GM23338 (cell line): Measurements from ENCODE around the gene BMAL1. TPM values are rescaled to one million over a fixed set of nuclear protein-coding genes. Genes with fewer than 3 reads are reported as not detected.

Experiments
- ATAC-seq: fragments of 200-7000 bp; cut with Tn5 transposase; 3 replicates; pipeline ENCODE4 v1.9.1; 2020
- DNase-seq: peaks from one replicate; pipeline ENCODE4 v3.0.0-alpha.2; 2015; ENCODE audit warnings: low spot score
- H2AFZ ChIP-seq: fragments of 200-600 bp; sonication (generic); 2 replicates; pipeline ENCODE4 v1.8.0; 2016; ENCODE audit warnings: antibody characterized with exemption, mild to moderate bottlenecking, moderate library complexity
- H3F3A ChIP-seq: fragments of 200-600 bp; sonication (generic); replicated peaks from 2 replicates; pipeline ENCODE4 v1.8.0; 2017; ENCODE audit warnings: antibody characterized with exemption, mixed run types, low read depth
- H3K27ac ChIP-seq: fragments of 200-600 bp; sonication (generic); 2 replicates; pipeline ENCODE4 v1.6.1; 2016; ENCODE audit warnings: low read depth
- H3K27me3 ChIP-seq: fragments of 200-600 bp; sonication (generic); 2 replicates; pipeline ENCODE4 v1.8.0; 2016; ENCODE audit warnings: mild to moderate bottlenecking, mixed run types, moderate library complexity; ENCODE audit not compliant: insufficient read depth
- H3K36me3 ChIP-seq: fragments of 200-600 bp; sonication (generic); 2 replicates; pipeline ENCODE4 v1.8.0; 2016; ENCODE audit warnings: mild to moderate bottlenecking; ENCODE audit not compliant: insufficient read depth
- H3K4me1 ChIP-seq: fragments of 200-600 bp; sonication (generic); 2 replicates; pipeline ENCODE4 v1.8.0; 2016; ENCODE audit warnings: mild to moderate bottlenecking, moderate library complexity; ENCODE audit not compliant: insufficient read depth
- H3K4me2 ChIP-seq: fragments of 200-600 bp; sonication (generic); 2 replicates; pipeline ENCODE4 v1.7.1; 2017; ENCODE audit warnings: mixed run types
- H3K4me3 ChIP-seq: fragments of 200-600 bp; sonication (generic); 2 replicates; pipeline ENCODE4 v1.6.1; 2016; ENCODE audit warnings: mixed run types
- H3K79me2 ChIP-seq: fragments of 200-600 bp; sonication (generic); replicated peaks from 2 replicates; pipeline ENCODE4 v1.8.0; 2017; ENCODE audit warnings: mild to moderate bottlenecking; ENCODE audit not compliant: insufficient read depth
- H3K9me2 ChIP-seq: fragments of 200-600 bp; sonication (generic); 2 replicates; pipeline ENCODE4 v1.8.0; 2017; ENCODE audit not compliant: insufficient read depth
- H4K20me1 ChIP-seq: fragments of 200-600 bp; sonication (generic); replicated peaks from 2 replicates; pipeline ENCODE4 v1.8.0; 2017; ENCODE audit warnings: mild to moderate bottlenecking; ENCODE audit not compliant: insufficient read depth
- H3K27ac Mint-ChIP-seq: 2 replicates; pipeline ENCODE4 v1.8.0; 2020; ENCODE audit warnings: inconsistent platforms, mild to moderate bottlenecking, moderate library complexity, mixed read lengths
- H3K27me3 Mint-ChIP-seq: 3 replicates; pipeline ENCODE4 v1.8.0; 2022; ENCODE audit warnings: low read depth, mild to moderate bottlenecking, moderate library complexity, mixed read lengths, inconsistent platforms; ENCODE audit not compliant: insufficient read depth, poor library complexity
- H3K36me3 Mint-ChIP-seq: 3 replicates; pipeline ENCODE4 v1.8.0; 2021; ENCODE audit warnings: low read depth, mild to moderate bottlenecking, inconsistent platforms, moderate library complexity, mixed read lengths
- H3K4me1 Mint-ChIP-seq: 3 replicates; pipeline ENCODE4 v1.8.0; 2020; ENCODE audit warnings: mild to moderate bottlenecking, inconsistent platforms, mixed read lengths
- H3K4me3 Mint-ChIP-seq: 3 replicates; pipeline ENCODE4 v1.8.0; 2021; ENCODE audit warnings: moderate library complexity, mild to moderate bottlenecking, inconsistent platforms, mixed read lengths
- H3K9me3 Mint-ChIP-seq: 3 replicates; pipeline ENCODE4 v1.8.0; 2020; ENCODE audit warnings: moderate library complexity, mild to moderate bottlenecking, inconsistent platforms, mixed read lengths
- CREB1 ChIP-seq: fragments of 250-450 bp; sonication (Bioruptor Pico); IDR thresholded peaks from 2 replicates; pipeline ENCODE4 v1.5.0; 2020; ENCODE audit warnings: low read depth, mild to moderate bottlenecking, moderate library complexity
- EZH2 ChIP-seq: fragments of 200-600 bp; sonication (generic); IDR thresholded peaks from one replicate; pipeline ENCODE4 v1.8.0; 2017; ENCODE audit warnings: antibody characterized with exemption, mild to moderate bottlenecking, low read depth; ENCODE audit not compliant: unreplicated experiment
- EZH2phosphoT487 ChIP-seq: fragments of 200-600 bp; sonication (generic); IDR thresholded peaks from one replicate; pipeline ENCODE4 v1.8.1; 2018; ENCODE audit warnings: antibody characterized with exemption; ENCODE audit not compliant: unreplicated experiment
- JUNB ChIP-seq: IDR thresholded peaks from one replicate; pipeline ENCODE4 v1.6.1; 2016; ENCODE audit warnings: antibody characterized with exemption; ENCODE audit not compliant: unreplicated experiment
- NANOG ChIP-seq: IDR thresholded peaks from 2 replicates; pipeline ENCODE4 v1.6.1; 2016; ENCODE audit warnings: antibody characterized with exemption, borderline replicate concordance
- POLR2AphosphoS5 ChIP-seq: IDR thresholded peaks from 2 replicates; pipeline ENCODE4 v1.6.1; 2016; ENCODE audit warnings: antibody characterized with exemption, low read depth
- STAT1 ChIP-seq: IDR thresholded peaks from one replicate; pipeline ENCODE4 v1.6.1; 2016; ENCODE audit warnings: antibody characterized with exemption; ENCODE audit not compliant: unreplicated experiment
- ZNF114 ChIP-seq: fragments of 250-450 bp; sonication (Bioruptor Pico); IDR thresholded peaks from 2 replicates; pipeline ENCODE4 v1.5.0; 2020; ENCODE audit warnings: mild to moderate bottlenecking, moderate library complexity
- ZNF331 ChIP-seq: fragments of 250-450 bp; sonication (Bioruptor Pico); IDR thresholded peaks from 2 replicates; pipeline ENCODE4 v1.5.0; 2020; ENCODE audit warnings: low read depth, mild to moderate bottlenecking, moderate library complexity
- polyA plus RNA-seq: library from polyadenylated mRNA; unstranded; fragments of >200 nt; fragmentation: Nextera tagmentation; extraction: Ambion mirVana; gene quantifications from 2 replicates; pipeline ENCODE4 v1.2.1, GENCODE V29; 2016
- total RNA-seq: library from RNA; depleted of rRNA; stranded (reverse); fragments of >200 nt; shearing (Covaris generic); gene quantifications from 2 replicates; pipeline ENCODE4 v1.2.3, GENCODE V29; 2014
- TF ChIP-seq, protein P1 (sequence below): IDR thresholded peaks from one replicate; pipeline ENCODE4 v1.6.1; 2018; ENCODE audit warnings: antibody characterized with exemption; ENCODE audit not compliant: unreplicated experiment
- TF ChIP-seq, protein P2 (sequence below): fragments of 250-450 bp; sonication (Bioruptor Pico); IDR thresholded peaks from 2 replicates; pipeline ENCODE4 v1.5.0; 2020; ENCODE audit warnings: mild to moderate bottlenecking, moderate library complexity
- TF ChIP-seq, protein P3 (sequence below), 2 experiments: fragments of 200-600 bp in 1 of 2; sonication (generic) in 1 of 2; conservative IDR thresholded peaks; 2 replicates each; pipeline versions ENCODE4 v1.5.1 to v1.6.1; 2016 to 2017; ENCODE audit warnings: antibody characterized with exemption in 2 of 2, low read depth in 2 of 2, mild to moderate bottlenecking in 2 of 2, moderate library complexity in 1 of 2
- TF ChIP-seq, protein P4 (sequence below): IDR thresholded peaks from 2 replicates; pipeline ENCODE4 v1.6.1; 2016; ENCODE audit warnings: antibody characterized with exemption

BMAL1 gene
- total and polyA plus RNA-seq, 2 experiments from 2014 or later = 5.1 to 7.2 TPM

DNA sequence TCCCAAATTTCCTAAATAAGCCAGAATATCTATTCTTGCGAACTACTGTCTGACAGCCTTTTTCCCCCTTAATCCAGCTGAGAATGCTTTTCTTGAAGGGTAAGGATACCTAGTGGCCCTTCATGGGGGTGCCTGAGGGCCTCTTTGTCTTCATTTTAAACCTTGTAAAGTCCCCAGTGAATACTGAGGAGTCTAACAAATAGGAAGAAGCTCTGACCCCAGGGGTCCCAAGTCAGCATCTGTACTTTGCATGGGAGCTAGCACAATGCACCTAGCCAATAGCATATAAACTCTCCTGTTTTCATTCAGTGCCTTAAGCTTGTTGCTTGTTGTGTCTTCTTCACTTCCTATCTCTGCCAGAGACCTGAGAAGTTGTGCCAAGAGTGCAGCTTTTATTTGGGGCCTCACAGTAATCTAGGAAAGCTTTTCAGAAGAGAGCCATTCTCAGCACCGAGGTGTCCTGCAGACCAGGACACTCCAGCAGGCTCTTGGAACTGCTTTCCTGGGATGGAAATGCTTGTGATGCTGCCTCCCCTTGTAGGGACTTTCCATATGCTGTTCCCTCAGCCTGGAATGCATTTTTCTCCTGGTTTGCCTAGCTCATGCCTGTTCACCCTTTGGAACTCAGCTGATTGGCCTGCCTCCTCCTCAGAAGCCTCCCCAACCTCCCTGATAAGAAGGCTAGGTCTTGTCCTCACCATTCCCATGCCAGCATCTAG, 37.2 kb downstream of the BMAL1 start:
- Histone ChIP-seq H3K79me2 (peaks cover 6% of the 10 kb centered on the region; the same call in 1 of the 2 replicates), H3K36me3 (no peaks in the 10 kb centered on the region; the same call in 1 of the 2 replicates), H3K4me2 (no peak overlapping the region), H2AFZ (no peak overlapping the region), H3K27me3 (no peaks in the 10 kb centered on the region), H3K4me1 (no peaks in the 10 kb centered on the region), H4K20me1 (no peaks in the 10 kb centered on the region; the same call in 1 of the 2 replicates), H3K27ac (no peak overlapping the region), H3K9me2 (0 out of 2 replicates have a peak, but pooled peaks cover 3% of the 10 kb centered on the region), H3K4me3 (no peak overlapping the region), H3F3A (no peaks in the 10 kb centered on the region)
- Mint-ChIP-seq H3K27ac (no peak overlapping the region), H3K4me1 (peaks cover 19% of the 10 kb centered on the region), H3K27me3 (peaks cover 6% of the 10 kb centered on the region), H3K9me3 (no peaks in the 10 kb centered on the region), H3K4me3 (no peak overlapping the region), H3K36me3 (no peaks in the 10 kb centered on the region)
- no peak for TF ChIP-seq STAT1
- TF ChIP-seq EZH2phosphoT487 = no peak
- TF ChIP-seq ZNF331 (CRISPR knock-in tag) = no peak
- no peak for TF ChIP-seq NANOG
- TF ChIP-seq POLR2AphosphoS5 = no peak
- no peak for TF ChIP-seq CREB1 (CRISPR knock-in tag)
- TF ChIP-seq, protein P1, sequence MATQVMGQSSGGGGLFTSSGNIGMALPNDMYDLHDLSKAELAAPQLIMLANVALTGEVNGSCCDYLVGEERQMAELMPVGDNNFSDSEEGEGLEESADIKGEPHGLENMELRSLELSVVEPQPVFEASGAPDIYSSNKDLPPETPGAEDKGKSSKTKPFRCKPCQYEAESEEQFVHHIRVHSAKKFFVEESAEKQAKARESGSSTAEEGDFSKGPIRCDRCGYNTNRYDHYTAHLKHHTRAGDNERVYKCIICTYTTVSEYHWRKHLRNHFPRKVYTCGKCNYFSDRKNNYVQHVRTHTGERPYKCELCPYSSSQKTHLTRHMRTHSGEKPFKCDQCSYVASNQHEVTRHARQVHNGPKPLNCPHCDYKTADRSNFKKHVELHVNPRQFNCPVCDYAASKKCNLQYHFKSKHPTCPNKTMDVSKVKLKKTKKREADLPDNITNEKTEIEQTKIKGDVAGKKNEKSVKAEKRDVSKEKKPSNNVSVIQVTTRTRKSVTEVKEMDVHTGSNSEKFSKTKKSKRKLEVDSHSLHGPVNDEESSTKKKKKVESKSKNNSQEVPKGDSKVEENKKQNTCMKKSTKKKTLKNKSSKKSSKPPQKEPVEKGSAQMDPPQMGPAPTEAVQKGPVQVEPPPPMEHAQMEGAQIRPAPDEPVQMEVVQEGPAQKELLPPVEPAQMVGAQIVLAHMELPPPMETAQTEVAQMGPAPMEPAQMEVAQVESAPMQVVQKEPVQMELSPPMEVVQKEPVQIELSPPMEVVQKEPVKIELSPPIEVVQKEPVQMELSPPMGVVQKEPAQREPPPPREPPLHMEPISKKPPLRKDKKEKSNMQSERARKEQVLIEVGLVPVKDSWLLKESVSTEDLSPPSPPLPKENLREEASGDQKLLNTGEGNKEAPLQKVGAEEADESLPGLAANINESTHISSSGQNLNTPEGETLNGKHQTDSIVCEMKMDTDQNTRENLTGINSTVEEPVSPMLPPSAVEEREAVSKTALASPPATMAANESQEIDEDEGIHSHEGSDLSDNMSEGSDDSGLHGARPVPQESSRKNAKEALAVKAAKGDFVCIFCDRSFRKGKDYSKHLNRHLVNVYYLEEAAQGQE = no peak
- TF ChIP-seq, protein P2, sequence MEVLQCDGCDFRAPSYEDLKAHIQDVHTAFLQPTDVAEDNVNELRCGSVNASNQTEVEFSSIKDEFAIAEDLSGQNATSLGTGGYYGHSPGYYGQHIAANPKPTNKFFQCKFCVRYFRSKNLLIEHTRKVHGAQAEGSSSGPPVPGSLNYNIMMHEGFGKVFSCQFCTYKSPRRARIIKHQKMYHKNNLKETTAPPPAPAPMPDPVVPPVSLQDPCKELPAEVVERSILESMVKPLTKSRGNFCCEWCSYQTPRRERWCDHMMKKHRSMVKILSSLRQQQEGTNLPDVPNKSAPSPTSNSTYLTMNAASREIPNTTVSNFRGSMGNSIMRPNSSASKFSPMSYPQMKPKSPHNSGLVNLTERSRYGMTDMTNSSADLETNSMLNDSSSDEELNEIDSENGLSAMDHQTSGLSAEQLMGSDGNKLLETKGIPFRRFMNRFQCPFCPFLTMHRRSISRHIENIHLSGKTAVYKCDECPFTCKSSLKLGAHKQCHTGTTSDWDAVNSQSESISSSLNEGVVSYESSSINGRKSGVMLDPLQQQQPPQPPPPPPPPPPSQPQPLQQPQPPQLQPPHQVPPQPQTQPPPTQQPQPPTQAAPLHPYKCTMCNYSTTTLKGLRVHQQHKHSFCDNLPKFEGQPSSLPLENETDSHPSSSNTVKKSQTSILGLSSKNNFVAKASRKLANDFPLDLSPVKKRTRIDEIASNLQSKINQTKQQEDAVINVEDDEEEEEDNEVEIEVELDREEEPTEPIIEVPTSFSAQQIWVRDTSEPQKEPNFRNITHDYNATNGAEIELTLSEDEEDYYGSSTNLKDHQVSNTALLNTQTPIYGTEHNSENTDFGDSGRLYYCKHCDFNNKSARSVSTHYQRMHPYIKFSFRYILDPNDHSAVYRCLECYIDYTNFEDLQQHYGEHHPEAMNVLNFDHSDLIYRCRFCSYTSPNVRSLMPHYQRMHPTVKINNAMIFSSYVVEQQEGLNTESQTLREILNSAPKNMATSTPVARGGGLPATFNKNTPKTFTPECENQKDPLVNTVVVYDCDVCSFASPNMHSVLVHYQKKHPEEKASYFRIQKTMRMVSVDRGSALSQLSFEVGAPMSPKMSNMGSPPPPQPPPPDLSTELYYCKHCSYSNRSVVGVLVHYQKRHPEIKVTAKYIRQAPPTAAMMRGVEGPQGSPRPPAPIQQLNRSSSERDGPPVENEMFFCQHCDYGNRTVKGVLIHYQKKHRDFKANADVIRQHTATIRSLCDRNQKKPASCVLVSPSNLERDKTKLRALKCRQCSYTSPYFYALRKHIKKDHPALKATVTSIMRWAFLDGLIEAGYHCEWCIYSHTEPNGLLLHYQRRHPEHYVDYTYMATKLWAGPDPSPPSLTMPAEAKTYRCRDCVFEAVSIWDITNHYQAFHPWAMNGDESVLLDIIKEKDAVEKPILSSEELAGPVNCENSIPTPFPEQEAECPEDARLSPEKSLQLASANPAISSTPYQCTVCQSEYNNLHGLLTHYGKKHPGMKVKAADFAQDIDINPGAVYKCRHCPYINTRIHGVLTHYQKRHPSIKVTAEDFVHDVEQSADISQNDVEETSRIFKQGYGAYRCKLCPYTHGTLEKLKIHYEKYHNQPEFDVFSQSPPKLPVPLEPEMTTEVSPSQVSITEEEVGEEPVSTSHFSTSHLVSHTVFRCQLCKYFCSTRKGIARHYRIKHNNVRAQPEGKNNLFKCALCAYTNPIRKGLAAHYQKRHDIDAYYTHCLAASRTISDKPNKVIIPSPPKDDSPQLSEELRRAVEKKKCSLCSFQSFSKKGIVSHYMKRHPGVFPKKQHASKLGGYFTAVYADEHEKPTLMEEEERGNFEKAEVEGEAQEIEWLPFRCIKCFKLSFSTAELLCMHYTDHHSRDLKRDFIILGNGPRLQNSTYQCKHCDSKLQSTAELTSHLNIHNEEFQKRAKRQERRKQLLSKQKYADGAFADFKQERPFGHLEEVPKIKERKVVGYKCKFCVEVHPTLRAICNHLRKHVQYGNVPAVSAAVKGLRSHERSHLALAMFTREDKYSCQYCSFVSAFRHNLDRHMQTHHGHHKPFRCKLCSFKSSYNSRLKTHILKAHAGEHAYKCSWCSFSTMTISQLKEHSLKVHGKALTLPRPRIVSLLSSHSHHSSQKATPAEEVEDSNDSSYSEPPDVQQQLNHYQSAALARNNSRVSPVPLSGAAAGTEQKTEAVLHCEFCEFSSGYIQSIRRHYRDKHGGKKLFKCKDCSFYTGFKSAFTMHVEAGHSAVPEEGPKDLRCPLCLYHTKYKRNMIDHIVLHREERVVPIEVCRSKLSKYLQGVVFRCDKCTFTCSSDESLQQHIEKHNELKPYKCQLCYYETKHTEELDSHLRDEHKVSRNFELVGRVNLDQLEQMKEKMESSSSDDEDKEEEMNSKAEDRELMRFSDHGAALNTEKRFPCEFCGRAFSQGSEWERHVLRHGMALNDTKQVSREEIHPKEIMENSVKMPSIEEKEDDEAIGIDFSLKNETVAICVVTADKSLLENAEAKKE (CRISPR knock-in tag) = no peak
- TF ChIP-seq, protein P3, sequence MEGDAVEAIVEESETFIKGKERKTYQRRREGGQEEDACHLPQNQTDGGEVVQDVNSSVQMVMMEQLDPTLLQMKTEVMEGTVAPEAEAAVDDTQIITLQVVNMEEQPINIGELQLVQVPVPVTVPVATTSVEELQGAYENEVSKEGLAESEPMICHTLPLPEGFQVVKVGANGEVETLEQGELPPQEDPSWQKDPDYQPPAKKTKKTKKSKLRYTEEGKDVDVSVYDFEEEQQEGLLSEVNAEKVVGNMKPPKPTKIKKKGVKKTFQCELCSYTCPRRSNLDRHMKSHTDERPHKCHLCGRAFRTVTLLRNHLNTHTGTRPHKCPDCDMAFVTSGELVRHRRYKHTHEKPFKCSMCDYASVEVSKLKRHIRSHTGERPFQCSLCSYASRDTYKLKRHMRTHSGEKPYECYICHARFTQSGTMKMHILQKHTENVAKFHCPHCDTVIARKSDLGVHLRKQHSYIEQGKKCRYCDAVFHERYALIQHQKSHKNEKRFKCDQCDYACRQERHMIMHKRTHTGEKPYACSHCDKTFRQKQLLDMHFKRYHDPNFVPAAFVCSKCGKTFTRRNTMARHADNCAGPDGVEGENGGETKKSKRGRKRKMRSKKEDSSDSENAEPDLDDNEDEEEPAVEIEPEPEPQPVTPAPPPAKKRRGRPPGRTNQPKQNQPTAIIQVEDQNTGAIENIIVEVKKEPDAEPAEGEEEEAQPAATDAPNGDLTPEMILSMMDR (conservative IDR thresholded peaks at IDR 0.05; ENCODE audit: low read depth in 2 of 2) = no peak
- no peak for TF ChIP-seq EZH2
- no peak for TF ChIP-seq JUNB
- TF ChIP-seq, protein P4, sequence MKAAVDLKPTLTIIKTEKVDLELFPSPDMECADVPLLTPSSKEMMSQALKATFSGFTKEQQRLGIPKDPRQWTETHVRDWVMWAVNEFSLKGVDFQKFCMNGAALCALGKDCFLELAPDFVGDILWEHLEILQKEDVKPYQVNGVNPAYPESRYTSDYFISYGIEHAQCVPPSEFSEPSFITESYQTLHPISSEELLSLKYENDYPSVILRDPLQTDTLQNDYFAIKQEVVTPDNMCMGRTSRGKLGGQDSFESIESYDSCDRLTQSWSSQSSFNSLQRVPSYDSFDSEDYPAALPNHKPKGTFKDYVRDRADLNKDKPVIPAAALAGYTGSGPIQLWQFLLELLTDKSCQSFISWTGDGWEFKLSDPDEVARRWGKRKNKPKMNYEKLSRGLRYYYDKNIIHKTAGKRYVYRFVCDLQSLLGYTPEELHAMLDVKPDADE = no peak
- TF ChIP-seq ZNF114 = no peak
- ATAC-seq (peak; percentile 86), DNase-seq (no peak)
